KOPT-K1 (cell line): ENCODE results near the gene GATA5.
"Not testable (repeated sequence)": the region's sequence is repeated elsewhere in the genome, so short reads cannot be mapped to it uniquely, and the experiment has no call there.

Experiments used
- H3K27ac ChIP-seq: fragments of 200-600 bp; sonication (generic); 2 replicates; pipeline ENCODE4 v1.5.1; 2016; ENCODE audit warnings: antibody characterized with exemption, mild to moderate bottlenecking, low read depth, low read length; ENCODE audit not compliant: poor library complexity, severe bottlenecking
- H3K36me3 ChIP-seq: fragments of 200-600 bp; sonication (generic); 2 replicates; pipeline ENCODE4 v1.5.1; 2017; ENCODE audit warnings: antibody characterized with exemption, mild to moderate bottlenecking, low read length, moderate library complexity; ENCODE audit not compliant: insufficient read depth
- H3K9me3 ChIP-seq: fragments of 200-600 bp; sonication (generic); 2 replicates; pipeline ENCODE4 v1.5.1; 2017; ENCODE audit warnings: antibody characterized with exemption, low read length, mild to moderate bottlenecking; ENCODE audit not compliant: insufficient read depth, poor library complexity, severe bottlenecking

The GATA5 gene

GRCh38 chr20:62495749-62496567 is 20.2 kb upstream of the GATA5 start:
- no peaks in the 10 kb centered on the region for H3K36me3 ChIP-seq
- no peak overlapping the region for H3K27ac ChIP-seq
- H3K9me3 ChIP-seq, result no peaks in the 10 kb centered on the region

GRCh38 chr20:62494980-62495748 is 19.4 kb upstream of the GATA5 start:
- Histone ChIP-seq H3K9me3 (no peaks in the 10 kb centered on the region), H3K27ac (no peak overlapping the region), H3K36me3 (no peaks in the 10 kb centered on the region)

- Histone ChIP-seq H3K27ac (no peak overlapping the region), H3K9me3 (no peaks in the 10 kb centered on the region), H3K36me3 (no peaks in the 10 kb centered on the region)
These were observed 18.7 kb upstream of the GATA5 start for GRCh38 chr20:62494537-62494936.

GRCh38 chr20:62493886-62494285 is 18.1 kb upstream of the GATA5 start:
- no peak overlapping the region for H3K27ac ChIP-seq
- no peaks in the 10 kb centered on the region for H3K9me3 ChIP-seq
- H3K36me3 ChIP-seq, result no peaks in the 10 kb centered on the region

- Histone ChIP-seq H3K9me3 (no peaks in the 10 kb centered on the region), H3K27ac (no peak overlapping the region)
These were observed 17.6 kb upstream of the GATA5 start for GRCh38 chr20:62493253-62493885.

GRCh38 chr20:62492711-62493110 is 16.9 kb upstream of the GATA5 start:
- H3K36me3 ChIP-seq, result no peaks in the 10 kb centered on the region
- no peak overlapping the region for H3K27ac ChIP-seq
- no peaks in the 10 kb centered on the region for H3K9me3 ChIP-seq

More at GRCh38 chr20:62493253-62493885, 17.6 kb upstream of the GATA5 start:
- H3K36me3 ChIP-seq, result no peaks in the 10 kb centered on the region

- not testable (repeated sequence) for H3K27ac ChIP-seq, H3K36me3 ChIP-seq, H3K9me3 ChIP-seq
These were observed 15.0 kb upstream of the GATA5 start for GRCh38 chr20:62490783-62491182.

GRCh38 chr20:62489932-62490263 is 14.1 kb upstream of the GATA5 start:
- H3K9me3 ChIP-seq, result no peaks in the 10 kb centered on the region
- no peaks in the 10 kb centered on the region for H3K36me3 ChIP-seq
- H3K27ac ChIP-seq, result no peak overlapping the region

- Histone ChIP-seq H3K27ac (no peak overlapping the region), H3K9me3 (no peaks in the 10 kb centered on the region), H3K36me3 (no peaks in the 10 kb centered on the region)
These were observed 13.6 kb upstream of the GATA5 start for GRCh38 chr20:62489186-62489931.

GRCh38 chr20:62488470-62488869 is 12.7 kb upstream of the GATA5 start:
- Histone ChIP-seq H3K36me3 (no peaks in the 10 kb centered on the region), H3K27ac (no peak overlapping the region), H3K9me3 (no peaks in the 10 kb centered on the region)

- no peak overlapping the region for H3K27ac ChIP-seq
- no peaks in the 10 kb centered on the region for H3K36me3 ChIP-seq
- H3K9me3 ChIP-seq, result no peaks in the 10 kb centered on the region
These were observed 12.0 kb upstream of the GATA5 start for GRCh38 chr20:62487561-62488354.

- H3K27ac ChIP-seq, result no peak overlapping the region
- H3K9me3 ChIP-seq, result no peaks in the 10 kb centered on the region
- H3K36me3 ChIP-seq, result no peaks in the 10 kb centered on the region
These were observed 11.3 kb upstream of the GATA5 start for GRCh38 chr20:62487118-62487517.

GRCh38 chr20:62486484-62486883 is 10.7 kb upstream of the GATA5 start:
- Histone ChIP-seq H3K27ac (no peak overlapping the region), H3K9me3 (no peaks in the 10 kb centered on the region), H3K36me3 (no peaks in the 10 kb centered on the region)

- H3K9me3 ChIP-seq, result no peaks in the 10 kb centered on the region
- no peak overlapping the region for H3K27ac ChIP-seq
- H3K36me3 ChIP-seq, result no peaks in the 10 kb centered on the region
These were observed 9.9 kb upstream of the GATA5 start for GRCh38 chr20:62485701-62486089.
